CD4-positive, alpha-beta T cell treated with Interleukin-15 for 1 hour (primary cell): ENCODE results near the gene PSMA3.

Source experiments
- DNase-seq: peaks from one replicate; pipeline ENCODE4 v3.0.0-alpha.2; 2020

The PSMA3 gene

DNA sequence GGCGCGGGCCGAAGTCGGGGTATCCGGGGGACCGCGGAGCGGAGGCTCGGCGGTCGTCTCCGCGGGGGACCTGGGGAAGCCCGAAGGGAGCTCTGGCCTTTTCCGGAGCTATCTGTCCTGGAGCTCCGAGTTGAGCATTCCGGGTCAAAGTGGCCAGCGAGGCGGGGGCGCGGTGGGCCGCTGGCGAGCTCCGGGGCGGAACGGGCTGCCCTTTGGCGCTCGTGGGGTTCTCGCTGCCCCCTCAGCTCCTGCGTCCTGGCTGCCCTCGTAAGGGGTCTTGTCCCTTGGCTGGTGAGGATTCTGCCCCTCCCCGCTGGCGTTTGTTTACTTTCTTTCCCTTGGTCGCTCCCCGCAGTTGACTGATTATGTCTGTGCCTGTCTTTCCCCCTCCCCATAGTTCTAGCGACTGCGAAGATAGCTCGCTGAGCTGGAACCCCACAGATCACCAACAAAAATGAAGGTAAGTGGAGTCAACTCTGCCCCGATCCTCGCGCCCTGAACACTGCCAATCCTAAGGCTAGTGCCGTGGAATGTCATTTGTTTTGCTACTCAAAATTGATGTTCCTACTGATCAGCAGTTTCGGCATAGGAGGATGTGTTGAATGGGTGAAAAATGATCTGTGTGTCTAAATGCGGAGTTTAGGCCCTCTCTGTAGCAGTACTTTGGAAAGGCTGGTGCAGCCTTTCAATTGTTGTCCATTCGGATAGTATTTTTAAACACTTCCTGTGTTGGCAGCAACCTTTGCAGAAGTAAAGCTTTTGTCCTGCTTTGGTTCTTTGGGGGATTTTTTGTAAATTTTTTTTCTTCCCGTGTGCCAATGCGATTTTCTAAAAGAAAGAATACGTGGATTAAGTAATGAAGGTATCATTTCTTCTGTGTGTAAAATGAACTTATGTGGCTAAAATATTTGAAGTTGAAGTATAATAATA is 55.0 kb downstream of the PSMA3 start:
- DNase-seq = no peak

DNA sequence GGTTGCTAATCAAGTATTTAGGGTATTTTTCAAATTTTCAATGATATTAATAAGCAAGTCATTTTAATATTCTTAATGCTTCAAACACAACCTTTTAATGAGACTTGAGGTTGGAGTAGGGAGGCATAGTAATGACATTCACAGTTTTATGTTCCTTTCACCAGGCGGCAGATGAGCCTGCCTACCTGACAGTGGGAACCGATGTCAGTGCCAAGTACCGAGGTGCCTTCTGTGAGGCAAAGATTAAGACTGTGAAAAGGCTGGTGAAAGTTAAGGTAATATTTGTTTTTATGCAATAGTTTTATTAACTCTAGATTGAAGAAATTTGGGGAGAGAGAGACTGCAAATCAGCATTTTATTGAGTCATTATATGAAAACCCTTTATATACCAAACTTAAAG is 56.8 kb downstream of the PSMA3 start:
- DNase-seq = no peak

DNA sequence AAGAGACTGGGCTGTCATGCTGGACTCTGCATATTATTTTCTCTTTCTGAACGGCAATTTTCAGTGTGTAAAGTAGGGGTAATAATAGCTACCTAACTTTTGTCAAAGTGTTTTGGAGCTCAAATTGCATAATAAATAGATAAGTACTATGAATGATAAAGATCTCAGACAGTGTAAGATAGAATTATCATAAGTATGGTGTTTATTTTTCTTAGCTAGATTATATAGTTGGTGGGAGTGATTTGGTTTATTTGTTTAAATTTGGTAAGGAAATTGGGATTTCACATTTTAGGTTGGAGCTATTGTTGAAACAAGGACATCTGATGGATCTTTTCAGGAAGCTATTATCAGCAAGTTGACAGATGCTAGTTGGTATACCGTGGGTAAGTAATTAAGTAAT is 61.1 kb downstream of the PSMA3 start:
- no peak for DNase-seq

DNA sequence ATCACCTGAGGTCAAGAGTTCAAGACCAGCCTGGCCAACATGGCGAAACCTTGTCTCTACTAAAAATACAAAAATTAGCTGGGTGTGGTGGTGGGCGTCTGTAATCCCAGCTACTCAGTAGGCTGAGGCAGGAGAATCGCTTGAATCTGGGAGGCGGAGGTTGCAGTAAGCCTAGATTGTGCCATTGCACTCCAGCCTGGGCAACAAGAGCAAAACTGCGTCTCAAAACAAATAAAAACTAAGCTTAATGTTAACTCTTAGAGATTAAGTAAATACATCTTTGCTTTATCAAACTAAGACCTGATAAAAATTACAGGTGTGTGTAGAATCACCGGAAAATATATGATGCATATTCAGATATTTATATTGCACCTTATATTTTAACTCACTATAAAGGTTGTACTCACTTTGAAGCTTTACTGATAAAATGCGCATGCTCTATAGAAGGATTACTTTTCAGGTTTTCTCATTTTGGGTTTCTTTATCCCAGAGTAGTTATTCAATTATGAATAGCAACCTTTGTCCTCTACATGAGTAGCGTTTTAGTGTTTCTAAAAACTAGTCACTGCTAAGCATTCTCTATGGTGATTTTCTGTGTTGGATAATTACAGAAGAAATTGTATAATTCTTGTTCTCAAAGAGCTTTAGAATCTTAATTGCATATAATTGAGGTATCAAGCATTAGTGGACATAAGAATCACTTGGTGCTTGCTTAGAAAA is 63.1 kb downstream of the PSMA3 start:
- no peak for DNase-seq

DNA sequence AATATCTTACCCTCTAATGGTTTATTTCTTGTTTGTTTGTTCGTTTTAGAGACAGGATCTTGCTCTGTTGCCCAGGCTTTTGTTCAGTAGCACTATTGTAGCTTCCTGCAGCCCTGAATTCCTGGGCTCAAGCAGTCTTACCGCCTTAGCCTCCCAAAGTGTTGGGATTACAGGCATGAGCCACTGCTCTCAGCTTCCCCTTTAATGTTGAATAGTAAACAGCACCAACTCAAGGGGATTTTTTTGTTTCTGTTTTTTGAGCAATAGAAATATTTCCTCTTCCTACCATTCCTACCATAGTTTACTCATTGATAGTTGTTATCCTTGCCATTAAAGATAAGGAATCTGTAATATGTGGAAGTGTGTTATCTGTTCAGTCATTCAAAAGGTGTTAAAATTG is 64.4 kb downstream of the PSMA3 start:
- DNase-seq = no peak

DNA sequence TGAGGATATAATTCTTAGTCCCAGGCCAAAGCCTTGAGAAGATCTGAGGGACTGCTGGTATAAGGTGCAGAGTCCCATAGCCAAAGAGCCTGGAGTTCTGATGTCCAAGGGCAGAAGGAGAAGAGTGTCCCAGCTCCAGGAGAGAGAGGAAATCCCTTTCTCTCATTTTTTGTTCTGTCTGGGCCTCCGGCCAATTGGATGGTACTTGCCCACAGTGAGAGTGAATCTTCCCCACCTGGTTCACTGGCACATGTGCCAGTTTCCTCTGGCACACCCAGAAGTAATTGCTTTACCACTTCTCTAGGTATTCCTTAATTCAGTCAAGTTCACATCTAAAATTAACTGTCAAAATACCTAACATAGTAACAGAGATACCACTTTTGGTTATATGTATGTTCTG is 69.1 kb downstream of the PSMA3 start:
- no peak for DNase-seq

DNA sequence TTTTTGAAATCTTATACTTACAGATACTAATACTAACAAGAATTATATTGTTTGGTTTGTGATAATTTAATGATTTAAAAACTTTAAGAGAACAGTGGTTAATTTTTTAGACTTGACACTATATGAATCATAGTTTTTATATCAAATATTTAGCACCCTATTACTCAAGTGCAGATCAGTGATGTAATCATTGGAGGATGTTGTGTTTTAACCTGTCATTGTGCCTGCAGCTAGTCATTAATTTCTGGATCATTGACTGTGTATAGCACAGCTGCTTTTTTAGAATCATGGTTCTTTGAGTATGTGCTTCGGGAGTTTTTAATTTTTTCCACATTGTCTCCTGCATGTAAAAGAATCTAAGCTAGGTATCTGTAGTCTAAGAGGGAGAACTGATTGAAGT is 71.0 kb downstream of the PSMA3 start:
- DNase-seq = no peak
